Prostate gland (tissue), 2 donors: Measurements from ENCODE around the gene PTGES2.

Source experiments
- POLR2A ChIP-seq: fragments of 450-650 bp; IDR thresholded peaks from one replicate; pipeline ENCODE4 v1.6.1; 2016; ENCODE audit warnings: antibody characterized with exemption, mild to moderate bottlenecking
- TF ChIP-seq, protein P1 (sequence below), 4 experiments: fragments of 200-600 bp in 2 of 4; fragments of 450-650 bp in 2 of 4; sonication (generic) in 2 of 4; IDR thresholded peaks; 1 replicate in 3 of 4; 2 replicates in 1 of 4; pipeline ENCODE4 v1.5.1; 2016 to 2019; ENCODE audit warnings: antibody characterized with exemption in 4 of 4, mild to moderate bottlenecking in 2 of 4, moderate library complexity in 2 of 4

DNA sequence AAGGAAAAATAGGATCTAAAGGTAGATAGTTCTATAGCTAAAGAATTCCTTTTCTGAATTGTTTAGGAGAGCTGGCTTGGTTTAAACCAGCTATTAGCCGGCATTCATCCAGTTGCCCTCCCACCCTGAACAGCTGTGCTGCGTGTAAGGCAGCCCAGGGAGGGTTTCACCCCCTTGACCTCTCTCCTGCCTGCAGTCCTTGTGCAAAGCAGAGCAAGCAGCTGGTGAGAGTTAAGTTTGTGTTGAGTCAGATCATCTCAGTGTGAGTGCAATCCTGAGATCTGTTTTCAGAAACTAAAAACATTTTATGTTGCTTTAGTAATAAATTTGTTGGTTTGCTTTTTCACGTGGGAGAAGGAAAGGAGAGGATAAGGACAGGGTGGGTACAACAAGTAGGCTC lies 46.5 kb downstream of the PTGES2 start:
- TF ChIP-seq, protein P1, sequence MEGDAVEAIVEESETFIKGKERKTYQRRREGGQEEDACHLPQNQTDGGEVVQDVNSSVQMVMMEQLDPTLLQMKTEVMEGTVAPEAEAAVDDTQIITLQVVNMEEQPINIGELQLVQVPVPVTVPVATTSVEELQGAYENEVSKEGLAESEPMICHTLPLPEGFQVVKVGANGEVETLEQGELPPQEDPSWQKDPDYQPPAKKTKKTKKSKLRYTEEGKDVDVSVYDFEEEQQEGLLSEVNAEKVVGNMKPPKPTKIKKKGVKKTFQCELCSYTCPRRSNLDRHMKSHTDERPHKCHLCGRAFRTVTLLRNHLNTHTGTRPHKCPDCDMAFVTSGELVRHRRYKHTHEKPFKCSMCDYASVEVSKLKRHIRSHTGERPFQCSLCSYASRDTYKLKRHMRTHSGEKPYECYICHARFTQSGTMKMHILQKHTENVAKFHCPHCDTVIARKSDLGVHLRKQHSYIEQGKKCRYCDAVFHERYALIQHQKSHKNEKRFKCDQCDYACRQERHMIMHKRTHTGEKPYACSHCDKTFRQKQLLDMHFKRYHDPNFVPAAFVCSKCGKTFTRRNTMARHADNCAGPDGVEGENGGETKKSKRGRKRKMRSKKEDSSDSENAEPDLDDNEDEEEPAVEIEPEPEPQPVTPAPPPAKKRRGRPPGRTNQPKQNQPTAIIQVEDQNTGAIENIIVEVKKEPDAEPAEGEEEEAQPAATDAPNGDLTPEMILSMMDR (IDR thresholded peaks at IDR 0.05) = no peak
- no peak for TF ChIP-seq POLR2A
